Measurements from ENCODE around the gene SMOC2.

Gene SMOC2

GRCh38 chr6:168420706-168421105 lies 20.3 kb upstream of the SMOC2 start:
- Mint-ChIP-seq H3K27ac (no peak overlapping the region), H3K4me1 (ENCODE audit: low read depth) (no peaks in the 10 kb centered on the region), H3K4me3 (no peak overlapping the region), H3K27me3 (ENCODE audit: low read depth) (no peaks in the 10 kb centered on the region), H3K36me3 (ENCODE audit: low read depth) (no peaks in the 10 kb centered on the region), H3K9me3 (no peaks in the 10 kb centered on the region)

- no peaks in the 10 kb centered on the region for H3K36me3 Mint-ChIP-seq (ENCODE audit: low read depth)
- no peaks in the 10 kb centered on the region for H3K27me3 Mint-ChIP-seq (ENCODE audit: low read depth)
- no peak overlapping the region for H3K4me3 Mint-ChIP-seq
- H3K4me1 Mint-ChIP-seq (ENCODE audit: low read depth), result no peaks in the 10 kb centered on the region
- no peak overlapping the region for H3K27ac Mint-ChIP-seq
- no peaks in the 10 kb centered on the region for H3K9me3 Mint-ChIP-seq
Measured at GRCh38 chr6:168427184-168427583, 13.8 kb upstream of the SMOC2 start.

- H3K36me3 Mint-ChIP-seq (ENCODE audit: low read depth), result no peaks in the 10 kb centered on the region
- no peaks in the 10 kb centered on the region for H3K9me3 Mint-ChIP-seq
- no peak overlapping the region for H3K27ac Mint-ChIP-seq
- H3K4me1 Mint-ChIP-seq (ENCODE audit: low read depth), result no peaks in the 10 kb centered on the region
- no peaks in the 10 kb centered on the region for H3K27me3 Mint-ChIP-seq (ENCODE audit: low read depth)
- H3K4me3 Mint-ChIP-seq, result no peak overlapping the region
Measured at GRCh38 chr6:168428052-168428826, 12.7 kb upstream of the SMOC2 start.

GRCh38 chr6:168428863-168429262 lies 12.1 kb upstream of the SMOC2 start:
- no peaks in the 10 kb centered on the region for H3K4me1 Mint-ChIP-seq (ENCODE audit: low read depth)
- H3K4me3 Mint-ChIP-seq, result no peak overlapping the region
- no peak overlapping the region for H3K27ac Mint-ChIP-seq
- H3K36me3 Mint-ChIP-seq (ENCODE audit: low read depth), result no peaks in the 10 kb centered on the region
- no peaks in the 10 kb centered on the region for H3K27me3 Mint-ChIP-seq (ENCODE audit: low read depth)
- no peaks in the 10 kb centered on the region for H3K9me3 Mint-ChIP-seq

- Mint-ChIP-seq H3K27ac (no peak overlapping the region), H3K27me3 (ENCODE audit: low read depth) (peaks cover 3% of the 10 kb centered on the region), H3K36me3 (ENCODE audit: low read depth) (no peaks in the 10 kb centered on the region), H3K4me1 (ENCODE audit: low read depth) (no peaks in the 10 kb centered on the region), H3K9me3 (no peaks in the 10 kb centered on the region), H3K4me3 (no peak overlapping the region)
Measured at GRCh38 chr6:168432196-168432595, 8.8 kb upstream of the SMOC2 start.

- Mint-ChIP-seq H3K27me3 (ENCODE audit: low read depth) (peaks cover 10% of the 10 kb centered on the region), H3K4me3 (no peak overlapping the region), H3K27ac (no peak overlapping the region), H3K9me3 (no peaks in the 10 kb centered on the region), H3K4me1 (ENCODE audit: low read depth) (no peaks in the 10 kb centered on the region), H3K36me3 (ENCODE audit: low read depth) (no peaks in the 10 kb centered on the region)
Measured at GRCh38 chr6:168433898-168434297, 7.1 kb upstream of the SMOC2 start.

- no peaks in the 10 kb centered on the region for H3K4me1 Mint-ChIP-seq (ENCODE audit: low read depth)
- H3K27ac Mint-ChIP-seq, result no peak overlapping the region
- H3K27me3 Mint-ChIP-seq (ENCODE audit: low read depth), result peaks cover 16% of the 10 kb centered on the region
- no peaks in the 10 kb centered on the region for H3K36me3 Mint-ChIP-seq (ENCODE audit: low read depth)
- no peak overlapping the region for H3K4me3 Mint-ChIP-seq
- no peaks in the 10 kb centered on the region for H3K9me3 Mint-ChIP-seq
Measured at GRCh38 chr6:168434505-168434904, 6.5 kb upstream of the SMOC2 start.

GRCh38 chr6:168437751-168438150 lies 3.2 kb upstream of the SMOC2 start:
- H3K4me3 Mint-ChIP-seq, result no peak overlapping the region
- H3K36me3 Mint-ChIP-seq (ENCODE audit: low read depth), result no peaks in the 10 kb centered on the region

GRCh38 chr6:168438783-168439520 lies 2.0 kb upstream of the SMOC2 start:
- Mint-ChIP-seq H3K27me3 (ENCODE audit: low read depth) (peaks cover 45% of the 10 kb centered on the region), H3K4me1 (ENCODE audit: low read depth) (no peaks in the 10 kb centered on the region), H3K27ac (no peak overlapping the region), H3K36me3 (ENCODE audit: low read depth) (no peaks in the 10 kb centered on the region), H3K9me3 (no peaks in the 10 kb centered on the region), H3K4me3 (no peak overlapping the region)

More at GRCh38 chr6:168437751-168438150, 3.2 kb upstream of the SMOC2 start:
- Mint-ChIP-seq H3K4me1 (ENCODE audit: low read depth) (no peaks in the 10 kb centered on the region), H3K27ac (no peak overlapping the region), H3K9me3 (no peaks in the 10 kb centered on the region), H3K27me3 (ENCODE audit: low read depth) (peaks cover 33% of the 10 kb centered on the region)

GRCh38 chr6:168439794-168440450 lies 1.1 kb upstream of the SMOC2 start:
- no peak overlapping the region for H3K4me3 Mint-ChIP-seq
- H3K4me1 Mint-ChIP-seq (ENCODE audit: low read depth), result no peaks in the 10 kb centered on the region
- no peak overlapping the region for H3K27ac Mint-ChIP-seq
- H3K9me3 Mint-ChIP-seq, result no peaks in the 10 kb centered on the region
- H3K36me3 Mint-ChIP-seq (ENCODE audit: low read depth), result no peaks in the 10 kb centered on the region
- H3K27me3 Mint-ChIP-seq (ENCODE audit: low read depth), result peaks cover 51% of the 10 kb centered on the region

GRCh38 chr6:168441434-168442391 lies 729 bp downstream of the SMOC2 start:
- Mint-ChIP-seq H3K4me3 (no peak overlapping the region), H3K36me3 (ENCODE audit: low read depth) (no peaks in the 10 kb centered on the region), H3K27me3 (ENCODE audit: low read depth) (peaks cover 48% of the 10 kb centered on the region), H3K9me3 (no peaks in the 10 kb centered on the region), H3K27ac (no peak overlapping the region), H3K4me1 (ENCODE audit: low read depth) (no peaks in the 10 kb centered on the region)

GRCh38 chr6:168442646-168443045 lies 1.7 kb downstream of the SMOC2 start:
- no peaks in the 10 kb centered on the region for H3K9me3 Mint-ChIP-seq
- H3K4me3 Mint-ChIP-seq, result no peak overlapping the region
- H3K36me3 Mint-ChIP-seq (ENCODE audit: low read depth), result no peaks in the 10 kb centered on the region
- peaks cover 48% of the 10 kb centered on the region for H3K27me3 Mint-ChIP-seq (ENCODE audit: low read depth)
- H3K27ac Mint-ChIP-seq, result no peak overlapping the region
- H3K4me1 Mint-ChIP-seq (ENCODE audit: low read depth), result no peaks in the 10 kb centered on the region

GRCh38 chr6:168447282-168447681 lies 6.3 kb downstream of the SMOC2 start:
- Mint-ChIP-seq H3K4me1 (ENCODE audit: low read depth) (no peaks in the 10 kb centered on the region), H3K27ac (no peak overlapping the region), H3K4me3 (no peak overlapping the region), H3K27me3 (ENCODE audit: low read depth) (peaks cover 28% of the 10 kb centered on the region), H3K9me3 (no peaks in the 10 kb centered on the region), H3K36me3 (ENCODE audit: low read depth) (no peaks in the 10 kb centered on the region)

- H3K27me3 Mint-ChIP-seq (ENCODE audit: low read depth), result peaks cover 25% of the 10 kb centered on the region
- H3K9me3 Mint-ChIP-seq, result no peaks in the 10 kb centered on the region
- H3K36me3 Mint-ChIP-seq (ENCODE audit: low read depth), result no peaks in the 10 kb centered on the region
- H3K4me1 Mint-ChIP-seq (ENCODE audit: low read depth), result no peaks in the 10 kb centered on the region
- H3K4me3 Mint-ChIP-seq, result no peak overlapping the region
- H3K27ac Mint-ChIP-seq, result no peak overlapping the region
Measured at GRCh38 chr6:168447700-168448099, 6.7 kb downstream of the SMOC2 start.
